ENCODE measurements around the gene MAN1A1. TPM values are rescaled to one million over a fixed set of nuclear protein-coding genes. Genes with fewer than 3 reads are reported as not detected.
A peak's percentile ranks its signal among the peaks of the same experiment; 100 is the strongest.

Gene MAN1A1
- polyA plus RNA-seq, 1 donor (not counting 4 experiments of a cell fraction or from before 2014, with no cell fraction given): 20.2 TPM

GRCh38 chr6:119171088-119171841 lies 178.3 kb downstream of the MAN1A1 start:
- no peak for TF ChIP-seq EZH2 (IDR thresholded peaks at IDR 0.05; ENCODE audit: low read length)
- FAIRE-seq: peak; percentile 20
- no peak overlapping the region for H3K4me2 ChIP-seq (ENCODE audit: control insufficient read depth, extremely low read depth, insufficient read depth, low read depth, low read length)

GRCh38 chr6:119170447-119171087 lies 179.0 kb downstream of the MAN1A1 start:
- Histone ChIP-seq H3K36me3 (ENCODE audit: control insufficient read depth in 2 of 2, extremely low read depth in 1 of 2, insufficient read depth in 2 of 2, low read length in 2 of 2) (no peaks in the 10 kb centered on the region), H2AFZ (ENCODE audit: control insufficient read depth, low read length) (no peak overlapping the region), H3K4me3 (ENCODE audit: control insufficient read depth in 2 of 3, extremely low read depth in 1 of 3, insufficient read depth in 2 of 3, low read depth in 1 of 3, low read length in 3 of 3) (no peak overlapping the region), H3K4me2 (ENCODE audit: control insufficient read depth, extremely low read depth, insufficient read depth, low read depth, low read length) (no peak overlapping the region), H3K9me3 (ENCODE audit: control insufficient read depth, low read depth, low read length) (no peaks in the 10 kb centered on the region), H3K4me1 (ENCODE audit: control insufficient read depth, extremely low read depth, insufficient read depth, low read length) (peaks cover 11% of the 10 kb centered on the region), H3K9me1 (ENCODE audit: control insufficient read depth, extremely low read depth, insufficient read depth, low read length) (no peaks in the 10 kb centered on the region), H3K79me2 (ENCODE audit: control insufficient read depth, insufficient read depth, low read length) (no peaks in the 10 kb centered on the region), H3K27me3 (ENCODE audit: control insufficient read depth, extremely low read depth, insufficient read depth, low read length) (peaks cover 4% of the 10 kb centered on the region), H3K9ac (ENCODE audit: control insufficient read depth, extremely low read depth, insufficient read depth, low read length) (no peak overlapping the region), H4K20me1 (ENCODE audit: control insufficient read depth, extremely low read depth, insufficient read depth, low read length) (no peaks in the 10 kb centered on the region), H3K27ac (ENCODE audit: control insufficient read depth, insufficient read depth, low read length) (no peak overlapping the region)
- dilution Hi-C loops (cut with MboI; ENCODE audit: extremely low pct_ligation_motif_present, low sequenced_read_pairs): no loop called here
- DNase-seq (ENCODE audit: low read depth, low spot score): no peak
- TF ChIP-seq EZH2 (IDR thresholded peaks at IDR 0.05; ENCODE audit: low read length) (no peak), CTCF (optimal IDR thresholded peaks at IDR 0.05 in 1 of 3, IDR thresholded peaks at IDR 0.05 in 1 of 3, conservative IDR thresholded peaks at IDR 0.05 in 1 of 3; ENCODE audit: extremely low read depth in 1 of 3, insufficient read depth in 2 of 3, low read length in 3 of 3) (no peak)
- FAIRE-seq: peak; percentile 26

More at GRCh38 chr6:119171088-119171841, 178.3 kb downstream of the MAN1A1 start:
- Histone ChIP-seq H3K79me2 (ENCODE audit: control insufficient read depth, insufficient read depth, low read length) (no peaks in the 10 kb centered on the region), H3K4me1 (ENCODE audit: control insufficient read depth, extremely low read depth, insufficient read depth, low read length) (peaks cover 11% of the 10 kb centered on the region), H3K4me3 (ENCODE audit: control insufficient read depth in 2 of 3, extremely low read depth in 1 of 3, insufficient read depth in 2 of 3, low read depth in 1 of 3, low read length in 3 of 3) (no peak overlapping the region), H4K20me1 (ENCODE audit: control insufficient read depth, extremely low read depth, insufficient read depth, low read length) (no peaks in the 10 kb centered on the region), H3K9ac (ENCODE audit: control insufficient read depth, extremely low read depth, insufficient read depth, low read length) (no peak overlapping the region), H3K9me1 (ENCODE audit: control insufficient read depth, extremely low read depth, insufficient read depth, low read length) (no peaks in the 10 kb centered on the region), H3K27ac (ENCODE audit: control insufficient read depth, insufficient read depth, low read length) (no peak overlapping the region), H3K36me3 (ENCODE audit: control insufficient read depth in 2 of 2, extremely low read depth in 1 of 2, insufficient read depth in 2 of 2, low read length in 2 of 2) (no peaks in the 10 kb centered on the region), H2AFZ (ENCODE audit: control insufficient read depth, low read length) (no peak overlapping the region), H3K27me3 (ENCODE audit: control insufficient read depth, extremely low read depth, insufficient read depth, low read length) (peaks cover 1% of the 10 kb centered on the region), H3K9me3 (ENCODE audit: control insufficient read depth, low read depth, low read length) (no peaks in the 10 kb centered on the region)
- no peak for DNase-seq (ENCODE audit: low read depth, low spot score)
- dilution Hi-C loops (cut with MboI; ENCODE audit: extremely low pct_ligation_motif_present, low sequenced_read_pairs): no loop called here

Measured in keratinocyte (primary cell).